NCI-H187 treated with DMSO at 0.1 percent for 48 hours (cell line): ENCODE results near the gene MIP.
"Not testable (repeated sequence)": the region's sequence is repeated elsewhere in the genome, so short reads cannot be mapped to it uniquely, and the experiment has no call there.

Experiments used
- DNase-seq: peaks from one replicate; lab custom pipeline; 2025; lab: John Stamatoyannopoulos, UW

Gene MIP

DNA sequence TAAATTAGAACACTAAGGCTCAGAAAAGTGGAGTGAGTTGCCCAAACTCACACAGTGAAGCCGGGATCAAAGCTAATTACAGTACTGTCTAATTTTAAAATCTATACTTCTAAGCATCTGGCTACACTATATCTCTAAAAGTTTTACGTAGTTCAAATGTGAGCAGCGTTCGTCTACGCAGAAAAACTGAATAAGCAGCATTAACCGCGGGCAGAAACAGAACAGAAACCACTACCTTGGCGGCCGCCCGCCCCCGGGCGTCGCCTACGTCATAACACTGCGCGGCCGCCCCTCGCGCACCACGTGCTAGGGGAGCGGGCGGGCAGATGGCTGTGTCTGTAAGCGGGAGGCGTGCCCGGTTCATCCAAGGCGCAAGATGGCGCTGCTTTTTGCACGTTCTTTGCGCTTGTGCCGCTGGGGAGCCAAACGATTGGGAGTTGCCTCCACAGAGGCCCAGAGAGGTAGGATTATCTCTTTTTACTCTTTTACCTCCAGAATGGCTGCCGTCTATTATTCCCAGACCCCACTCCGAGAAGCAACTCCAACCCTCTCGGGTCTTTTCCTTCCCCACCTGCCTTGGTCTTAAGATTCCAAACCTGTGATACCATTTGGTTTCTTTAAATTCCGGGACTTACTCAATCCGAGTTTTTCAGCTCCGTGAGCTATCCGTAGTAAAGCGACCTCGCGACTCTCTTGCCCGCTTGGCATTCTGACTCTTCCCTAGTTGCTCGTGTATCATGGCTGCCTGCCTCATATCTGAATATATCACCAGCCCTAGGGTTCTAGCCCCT lies 14.0 kb upstream of the MIP start, which contains the start of gene SPRYD4:
Gene SPRYD4, plus strand, starts transcription at position 363 of the 791 bp plus-strand sequence. Its CDS starts 14 bp downstream, at position 377.
- peak; percentile 79 for DNase-seq

DNA sequence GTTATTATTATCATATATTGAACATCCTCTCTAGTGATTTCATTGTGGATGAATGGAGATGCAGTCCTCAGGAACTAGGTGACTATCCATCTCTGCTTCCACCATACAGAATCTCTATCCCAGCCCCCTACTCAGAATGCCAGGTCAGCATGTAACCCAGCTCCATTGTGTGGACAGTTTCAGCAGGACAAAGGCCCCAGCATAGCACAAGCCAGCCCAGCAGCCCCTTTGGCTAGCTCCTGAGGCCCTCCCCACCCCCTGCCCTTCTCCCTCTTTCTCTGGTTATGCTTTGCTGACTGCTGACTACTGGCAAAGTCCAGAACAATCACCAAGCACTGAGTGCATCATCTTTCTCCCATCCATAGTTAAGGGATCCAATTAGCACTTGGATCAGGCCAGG lies 8.1 kb upstream of the MIP start:
- DNase-seq, result no peak

DNA sequence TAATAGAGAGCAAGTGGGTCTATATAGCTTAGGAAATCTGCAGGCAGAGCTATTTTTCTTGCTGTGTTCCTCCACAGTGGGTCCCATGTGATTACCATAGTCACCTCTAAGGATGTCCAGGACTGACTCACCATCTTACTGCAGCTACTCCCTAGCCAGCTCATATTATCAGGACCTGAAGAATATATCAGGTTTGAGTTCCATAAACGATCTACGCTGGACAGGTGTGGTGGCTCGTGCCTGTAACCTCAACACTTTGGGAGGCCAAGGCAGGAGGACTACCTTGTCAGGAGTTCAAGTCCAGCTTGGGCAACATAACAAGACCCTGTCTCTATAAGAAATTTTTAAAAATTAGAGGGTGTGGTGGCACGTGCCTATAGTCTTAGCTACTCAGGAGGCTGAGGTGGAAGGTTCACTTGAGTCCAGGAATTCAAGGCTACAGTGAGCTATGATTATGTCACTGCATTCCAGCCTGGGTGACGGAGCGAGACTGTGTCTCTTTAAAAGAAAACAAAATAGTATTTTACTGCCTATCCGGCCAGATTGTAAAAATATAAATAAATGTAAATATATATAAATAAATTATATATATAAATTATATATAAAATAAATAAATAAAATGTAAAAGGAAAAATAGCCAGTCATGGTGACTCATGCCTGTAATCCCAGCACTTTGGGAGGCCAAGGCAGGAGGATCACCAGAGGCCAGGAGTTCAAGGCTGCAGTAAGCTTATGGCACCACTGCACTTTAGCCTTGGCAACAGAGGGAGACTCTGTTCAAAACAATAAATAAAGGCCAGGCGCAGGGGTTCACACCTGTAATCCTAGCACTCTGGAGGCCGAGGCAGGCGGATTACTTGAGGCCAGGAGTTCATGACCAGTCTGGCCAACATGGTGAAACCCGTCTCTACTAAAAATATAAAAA lies 7.0 kb upstream of the MIP start:
- no peak for DNase-seq

DNA sequence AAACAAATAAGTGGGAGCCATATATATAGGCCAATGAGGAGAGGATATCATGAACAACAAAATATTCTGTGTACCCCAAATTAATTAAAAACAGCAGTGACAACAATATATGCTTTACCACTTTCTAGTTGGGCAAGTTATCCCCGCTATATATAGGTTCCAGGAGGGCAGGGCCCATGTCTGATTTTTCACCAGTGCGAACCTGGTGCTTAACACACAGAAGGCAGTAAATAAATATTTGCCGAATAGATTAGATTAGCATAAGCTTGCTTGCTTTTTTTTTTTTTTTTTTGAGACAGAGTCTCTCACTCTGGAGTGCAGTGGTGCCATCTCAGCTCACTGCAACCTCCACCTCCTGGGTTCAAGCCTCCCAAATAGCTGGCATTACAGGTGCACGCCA lies 3.4 kb upstream of the MIP start:
- DNase-seq, result no peak

DNA sequence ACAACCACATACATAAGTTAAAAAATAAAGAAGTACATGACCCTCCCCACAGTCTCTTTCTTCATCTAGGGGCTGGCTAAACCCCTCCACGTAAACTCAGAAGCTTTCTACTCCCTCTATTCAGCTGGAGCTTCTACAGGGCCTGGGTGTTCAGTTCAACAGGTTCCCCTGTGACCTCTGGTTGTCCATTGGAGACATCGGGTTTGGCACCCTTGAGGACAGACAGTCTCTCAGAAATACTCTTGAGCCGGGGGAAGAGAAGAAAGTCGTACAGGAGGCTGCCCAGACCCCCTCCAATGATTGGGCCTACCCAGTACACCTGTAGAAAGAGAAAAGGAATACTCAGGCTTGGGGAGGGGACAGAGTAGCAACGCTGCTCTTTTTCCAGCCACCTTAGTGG lies 3.3 kb downstream of the MIP start:
- no peak for DNase-seq

DNA sequence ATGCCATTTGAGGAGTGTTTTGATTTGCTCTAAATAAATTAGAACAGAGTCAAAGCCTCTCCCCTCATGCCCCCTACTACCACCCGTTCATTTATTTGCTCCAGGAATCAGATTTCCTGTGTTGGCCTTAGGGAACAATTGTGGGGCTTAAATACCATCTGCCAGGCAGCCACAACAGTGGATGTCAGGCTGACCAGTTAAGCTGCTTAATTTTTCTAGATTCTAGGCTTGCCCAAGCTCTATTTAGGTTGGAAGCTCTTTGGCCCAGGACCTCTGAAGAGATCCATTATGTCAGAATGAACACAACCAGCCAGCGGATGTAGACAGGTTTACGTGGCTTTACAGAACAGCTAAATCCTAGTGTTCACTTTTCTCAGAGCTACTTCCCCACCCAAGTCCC lies 4.2 kb downstream of the MIP start:
- DNase-seq, result no peak

DNA sequence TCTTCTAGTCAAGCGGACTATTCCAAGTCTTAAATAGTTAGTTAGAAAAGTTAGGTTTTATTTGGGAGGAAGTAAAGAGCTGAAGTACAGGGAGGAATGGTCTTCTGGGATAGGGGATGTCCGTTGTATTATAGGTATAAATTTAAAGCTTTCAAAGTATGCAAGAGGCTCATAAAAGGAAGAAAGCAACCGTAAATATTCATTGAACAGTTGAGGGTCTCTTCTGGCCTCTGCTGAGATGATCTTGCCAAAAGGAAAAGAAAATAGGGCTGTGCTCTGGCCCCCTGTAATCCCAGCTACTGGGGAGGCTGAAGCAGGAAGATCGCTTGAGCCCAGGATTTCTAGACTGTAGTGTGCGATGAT lies 4.9 kb downstream of the MIP start:
- DNase-seq, result no peak

DNA sequence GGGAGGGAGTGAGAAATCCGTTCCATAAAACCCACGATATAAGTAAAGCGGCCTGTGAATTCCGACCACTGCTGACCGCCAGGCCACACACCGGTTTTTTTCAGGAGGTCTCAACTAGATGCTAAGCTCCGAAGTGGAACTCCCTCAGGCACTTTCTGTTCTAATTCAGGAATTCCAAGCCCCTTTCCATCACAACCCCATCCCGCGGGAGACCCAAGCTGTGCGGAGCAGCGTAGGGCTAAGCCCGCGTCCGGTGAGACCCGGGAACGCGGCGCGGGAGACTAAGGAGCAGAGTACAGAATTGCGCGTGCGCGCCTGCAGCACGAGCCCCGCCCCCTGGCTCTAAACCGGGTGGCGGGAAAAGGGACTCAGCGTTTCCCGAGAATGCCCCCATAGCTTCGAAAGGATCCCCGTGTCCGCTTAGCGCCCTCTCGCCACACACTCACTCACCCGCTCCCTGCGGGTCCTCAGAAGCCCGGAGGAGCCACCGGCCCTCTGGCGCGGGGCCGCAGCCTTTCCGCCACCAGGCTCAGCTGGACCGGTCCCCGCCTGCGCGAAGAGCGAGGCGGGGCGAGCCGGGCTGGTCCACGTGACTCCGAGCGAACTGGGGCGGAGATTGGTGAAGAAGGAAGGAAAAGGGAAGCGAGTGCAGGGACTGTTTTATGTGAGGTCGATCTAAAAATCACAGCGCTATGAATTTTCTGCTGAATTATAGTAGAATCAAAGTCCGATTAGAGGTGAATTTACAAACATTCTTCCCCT lies 5.4 kb downstream of the MIP start, which contains the start of gene TIMELESS:
Gene TIMELESS, minus strand, starts transcription at position 567 of the 762 bp plus-strand sequence. CDS start 15,256 bp downstream, outside the sequence.
- DNase-seq, result peak; percentile 71

DNA sequence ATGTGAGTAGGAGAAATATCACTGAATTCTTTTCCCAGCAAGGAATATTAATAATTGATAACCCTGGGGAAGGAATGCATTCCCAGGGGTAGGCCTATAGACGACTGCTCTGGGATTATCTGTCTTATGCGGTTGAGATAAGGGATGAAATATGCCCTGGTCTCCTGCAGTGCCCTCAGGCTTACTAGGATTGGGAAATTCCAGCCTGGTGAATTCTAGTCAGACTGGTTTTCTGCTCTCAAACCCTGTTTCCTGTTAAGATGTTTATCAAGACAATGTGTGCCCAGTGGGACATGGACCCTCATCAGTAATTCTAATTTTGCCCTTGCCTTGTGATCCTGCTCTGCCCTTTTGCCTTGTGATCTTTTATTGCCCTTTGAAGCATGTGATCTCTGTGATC lies 11.2 kb downstream of the MIP start:
- not testable (repeated sequence) for DNase-seq

DNA sequence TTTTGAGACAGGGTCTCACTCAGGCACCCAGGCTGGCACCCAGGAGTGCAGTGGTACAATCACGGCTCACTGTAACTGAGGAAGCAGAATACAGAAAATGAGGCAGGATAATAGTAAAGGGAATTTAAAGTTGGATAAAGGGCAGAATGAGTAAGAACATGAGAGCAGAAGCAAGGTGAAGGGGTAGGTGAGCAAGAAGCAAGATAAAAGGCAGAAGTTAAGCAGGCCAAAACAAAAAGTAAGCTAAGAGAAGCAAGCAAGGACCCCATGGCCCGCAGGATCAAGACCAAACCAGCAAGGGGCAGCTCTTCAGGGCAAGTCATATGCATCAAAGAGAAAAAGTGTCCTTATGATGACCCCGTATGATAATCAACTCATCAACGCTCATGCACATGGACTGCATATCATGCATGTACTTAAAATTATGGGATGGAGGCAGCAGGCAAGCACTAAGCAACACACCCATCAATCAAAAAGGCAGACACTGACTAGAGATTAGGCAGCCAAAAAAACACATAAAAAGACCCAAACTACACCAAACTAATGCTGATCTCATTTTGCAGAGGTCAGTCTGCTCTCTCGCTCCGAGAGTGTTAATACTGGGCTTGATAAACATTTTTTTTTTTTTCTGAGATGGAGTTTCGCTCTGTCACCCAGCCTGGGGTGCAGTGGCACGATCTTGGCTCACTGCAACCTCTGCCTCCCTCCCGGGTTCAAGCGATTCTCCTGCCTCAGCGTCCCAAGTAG lies 16.9 kb downstream of the MIP start:
- DNase-seq, result no peak

DNA sequence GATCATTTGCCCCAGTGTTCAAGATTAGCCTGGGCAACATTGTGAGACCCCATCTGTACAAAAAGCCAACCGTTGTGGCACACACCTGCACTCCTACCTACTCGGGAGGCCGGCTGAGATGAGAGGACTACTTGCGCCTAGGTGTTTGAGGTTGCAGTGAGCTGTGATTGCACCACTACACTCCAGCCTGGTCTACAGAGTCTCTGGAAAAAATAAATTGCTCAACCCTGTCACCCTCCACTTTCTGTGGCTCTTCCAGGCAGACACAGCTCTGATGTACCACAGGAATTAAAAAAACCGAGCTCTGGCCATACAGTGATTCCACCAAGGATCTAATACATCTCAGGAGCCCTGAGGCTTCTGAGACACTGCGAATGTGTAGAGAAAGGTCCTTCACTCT lies 19.6 kb downstream of the MIP start:
- DNase-seq, result no peak

DNA sequence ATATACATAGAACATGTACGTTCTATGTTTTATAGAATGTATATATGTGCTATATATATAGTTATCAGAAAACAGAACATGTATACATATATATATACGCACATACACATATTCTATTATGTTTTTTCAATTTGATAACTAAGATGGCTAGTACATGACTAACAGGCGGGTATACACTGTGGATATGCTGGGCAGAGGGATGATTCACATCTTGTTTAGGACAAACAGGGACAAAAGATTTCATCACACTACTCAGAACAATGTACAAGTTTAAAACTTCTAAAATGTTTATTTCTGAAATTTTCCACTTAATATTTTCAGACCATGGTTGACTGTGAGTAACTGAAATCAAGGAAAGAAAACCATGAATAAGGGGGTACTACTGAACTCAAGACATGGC lies 22.6 kb downstream of the MIP start:
- DNase-seq, result no peak

DNA sequence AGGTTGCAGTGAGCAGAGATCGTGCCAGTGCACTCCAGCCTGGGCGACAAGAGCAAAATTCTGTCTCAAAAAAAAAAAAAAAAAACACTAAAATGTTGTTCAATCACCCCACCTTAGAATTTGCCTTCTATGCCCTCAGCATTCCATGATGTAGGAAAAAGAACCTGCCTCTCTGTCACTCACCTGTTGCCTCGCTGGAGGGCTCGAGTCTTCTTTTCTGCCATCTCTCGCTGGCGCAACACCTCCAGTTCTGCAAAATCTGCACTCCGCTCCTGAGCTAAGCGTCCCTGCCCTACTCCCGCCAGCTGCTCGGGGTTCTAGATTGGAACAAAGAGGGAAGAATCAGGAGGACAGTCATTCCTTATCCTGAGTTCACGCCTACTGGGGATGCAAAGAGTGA lies 23.2 kb downstream of the MIP start:
- no peak for DNase-seq

DNA sequence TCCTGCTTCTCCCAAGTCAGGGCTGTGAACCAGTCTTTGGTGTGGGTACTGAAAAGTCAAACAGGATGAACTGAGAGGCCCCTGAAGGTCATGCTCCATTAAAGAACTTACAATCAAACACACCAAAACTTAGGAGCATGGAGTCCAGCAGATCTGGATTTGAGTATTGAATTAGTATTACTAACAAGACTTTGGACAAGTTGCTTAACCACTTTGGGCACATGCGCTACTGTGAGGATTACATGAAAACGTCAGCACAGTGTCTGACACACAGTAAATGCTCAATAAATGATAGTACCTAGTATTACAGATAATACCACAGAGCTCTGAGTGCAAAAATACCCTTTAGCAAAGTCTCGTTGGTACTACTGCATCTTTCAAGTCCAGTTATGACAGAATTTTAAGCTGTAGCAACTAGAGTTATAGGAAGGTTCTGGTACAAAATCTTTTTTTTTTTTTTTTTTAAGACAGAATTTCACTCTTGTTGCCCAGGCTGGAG lies 28.5 kb downstream of the MIP start:
- DNase-seq, result no peak

DNA sequence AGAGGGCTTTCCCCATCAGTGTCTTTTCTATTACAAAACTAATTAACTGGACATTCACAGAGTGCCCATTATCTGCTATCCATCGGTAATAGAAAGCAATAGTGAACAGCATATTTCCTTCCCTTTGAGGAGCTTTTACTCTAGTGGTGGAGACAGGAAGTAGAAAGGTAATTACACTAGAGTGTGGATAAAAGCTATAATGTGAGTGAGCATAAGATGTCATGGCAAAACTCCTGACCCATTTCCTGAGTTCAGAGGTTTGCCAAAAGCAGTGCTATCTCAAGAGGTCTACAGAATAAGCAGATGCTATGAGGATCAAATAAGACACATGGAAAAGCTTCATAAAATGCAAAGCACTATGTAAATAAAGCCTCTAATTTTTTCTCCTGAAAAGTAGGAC lies 29.3 kb downstream of the MIP start:
- no peak for DNase-seq

DNA sequence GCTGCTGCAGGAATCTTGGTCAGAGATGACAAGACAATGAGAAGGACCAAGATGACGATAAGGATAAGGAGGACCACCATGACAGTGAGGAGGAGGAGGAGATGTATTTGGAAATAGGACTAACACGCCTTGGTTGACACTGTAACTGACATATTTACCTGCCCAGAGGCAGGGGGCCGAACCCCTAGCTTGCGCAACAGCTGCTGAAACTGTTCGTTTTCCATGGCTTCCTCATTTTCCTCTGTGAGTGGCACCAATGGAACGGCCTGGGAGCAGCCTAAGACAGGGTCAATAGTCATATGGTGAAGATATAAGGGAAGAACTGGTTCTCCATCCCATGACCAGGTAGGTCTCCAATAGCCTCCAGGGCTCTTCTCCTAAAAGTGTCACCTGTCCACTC lies 34.0 kb downstream of the MIP start:
- no peak for DNase-seq

DNA sequence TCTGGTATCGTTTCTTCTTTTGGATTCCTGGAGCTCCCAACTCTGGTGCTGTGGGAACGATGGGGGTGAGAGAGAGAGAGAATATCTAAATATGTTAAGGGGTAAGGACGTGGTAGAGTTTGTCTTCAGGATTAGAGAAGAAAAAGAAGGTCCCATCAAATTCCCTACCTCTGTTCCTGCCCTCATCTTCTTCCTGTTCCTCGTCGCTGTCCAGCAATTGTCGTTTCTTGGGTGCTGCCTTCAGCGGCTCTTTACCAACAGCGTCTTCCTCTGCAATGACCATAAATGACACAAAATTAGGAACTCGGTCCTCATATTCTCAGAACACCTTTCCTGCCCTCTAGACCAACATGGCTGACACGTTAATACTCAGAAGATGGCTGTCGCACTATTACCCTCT lies 36.7 kb downstream of the MIP start:
- no peak for DNase-seq

DNA sequence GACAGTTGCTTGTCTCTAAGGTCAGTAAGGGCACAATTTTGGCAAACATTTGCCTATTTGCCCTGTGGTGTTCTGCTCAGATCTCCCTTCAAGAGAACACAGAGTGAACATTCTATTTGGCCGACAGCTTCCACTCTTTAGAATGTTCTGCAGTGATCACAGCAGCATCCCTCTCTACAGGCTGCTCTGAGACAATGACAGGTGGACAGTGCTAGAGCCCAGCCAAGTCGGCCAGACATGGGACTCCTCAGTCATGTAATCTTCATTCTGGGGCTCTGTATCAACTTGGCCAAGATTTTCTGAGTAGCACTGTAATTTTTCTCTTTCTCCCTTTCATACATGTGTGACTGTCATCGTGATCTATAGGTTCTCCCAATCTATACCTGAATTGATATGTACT lies 40.1 kb downstream of the MIP start:
- no peak for DNase-seq

DNA sequence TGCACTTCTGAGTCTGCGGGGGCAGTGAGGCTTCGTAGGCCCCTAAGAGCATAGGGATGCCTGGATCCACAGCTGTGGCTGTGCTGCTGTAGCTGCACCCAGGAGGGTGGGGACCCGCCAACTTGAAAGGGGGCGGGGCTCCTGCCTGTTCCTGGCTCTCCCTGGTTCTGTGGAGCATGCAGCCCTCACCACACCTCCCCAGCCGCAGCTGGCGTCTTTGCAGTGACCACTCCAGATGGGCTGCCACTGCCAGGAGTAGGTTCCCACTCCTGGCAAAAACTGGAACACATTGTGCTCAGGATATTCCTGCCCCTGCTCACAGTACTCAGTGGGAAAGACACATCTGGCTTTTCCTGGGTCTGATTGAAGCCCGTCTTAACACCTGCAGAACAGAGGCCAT lies 41.1 kb downstream of the MIP start:
- no peak for DNase-seq

DNA sequence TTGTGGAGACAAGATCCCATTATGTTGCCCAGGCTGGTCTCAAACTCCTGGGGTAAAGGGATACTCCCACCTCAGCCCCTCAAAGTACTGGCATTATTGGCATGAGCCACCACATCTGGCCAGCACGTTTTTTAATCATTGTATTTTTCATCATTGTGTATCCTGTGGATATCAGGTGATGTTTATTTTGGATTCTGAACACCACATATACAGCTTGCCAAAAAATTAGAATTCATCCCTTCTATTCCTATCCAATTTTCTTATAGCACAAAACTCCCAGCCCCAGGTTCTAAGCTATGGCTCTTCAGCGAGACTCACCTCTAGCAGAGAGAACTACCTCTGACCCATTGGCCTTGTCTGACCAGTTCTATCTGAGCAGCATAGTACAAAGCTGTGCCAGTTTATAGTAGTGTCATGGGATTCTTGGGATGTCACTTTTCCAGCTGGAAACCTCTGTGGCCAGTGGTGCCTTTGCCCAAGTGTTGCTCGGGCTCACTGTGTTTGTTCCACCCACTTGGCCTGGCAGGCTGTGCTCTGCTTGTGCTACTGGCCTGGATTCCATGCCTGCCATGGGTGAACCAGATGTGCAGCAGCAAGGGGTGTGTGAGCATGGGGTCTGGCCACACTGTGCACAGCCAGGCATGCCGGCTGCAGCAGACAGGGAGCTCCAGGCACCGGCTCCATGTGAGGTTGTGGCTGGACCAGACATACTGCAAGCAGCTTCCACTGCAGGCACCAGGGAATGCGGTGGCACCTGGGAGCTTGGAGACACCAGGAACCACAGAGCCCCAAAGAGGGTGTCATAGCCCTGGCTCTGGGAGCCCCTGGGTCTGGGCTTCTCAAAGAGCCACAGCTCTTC lies 42.4 kb downstream of the MIP start:
- DNase-seq, result no peak
